IMR-90 (cell line): ENCODE results near the gene HGFAC. TPM values are rescaled to one million over a fixed set of nuclear protein-coding genes. Genes with fewer than 3 reads are reported as not detected.

ENCODE experiments used
- ATAC-seq: fragments of 200-7000 bp; cut with Tn5 transposase; 2 replicates; pipeline ENCODE4 v1.9.1; 2020; ENCODE audit warnings: low read depth, mild to moderate bottlenecking, moderate library complexity
- Bru-seq: library from RNA; stranded (reverse); fragments of 400-500 nt; gene quantifications from one replicate; lab custom pipeline; 2021; lab: Mats Ljungman, UMichigan
- BruChase-seq, 2 experiments: library from RNA; stranded (reverse); fragments of 400-500 nt; gene quantifications; one replicate each; lab custom pipeline; 2021; lab: Mats Ljungman, UMichigan
- BruUV-seq: library from RNA; stranded (reverse); fragments of 400-500 nt; replicated peaks from 2 replicates; lab custom pipeline; 2021; lab: Mats Ljungman, UMichigan
- CTCF ChIA-PET: fragments of 300-600 bp; formaldehyde crosslinking; extraction: SDS; loops from one replicate; lab custom pipeline; 2021; ENCODE audit warnings: antibody characterized with exemption; lab: Yijun Ruan, JAX
- POLR2A ChIA-PET: fragments of 300-600 bp; sonication (Branson Sonifier 250); formaldehyde crosslinking; loops from one replicate; lab custom pipeline; 2022; ENCODE audit warnings: antibody characterized with exemption; ENCODE audit not compliant: unreplicated experiment; lab: Charles Lee
- DNase-seq: peaks from one replicate; pipeline ENCODE4 v3.0.0; 2013
- H2AFZ ChIP-seq: replicated peaks from 2 replicates; pipeline ENCODE3; 2013; ENCODE audit warnings: low read length, mild to moderate bottlenecking; ENCODE audit not compliant: poor library complexity
- H2AK5ac ChIP-seq: 2 replicates; pipeline ENCODE4 v1.6.1; 2013; ENCODE audit warnings: low read depth, low read length, inconsistent platforms
- H2AK9ac ChIP-seq: replicated peaks from 2 replicates; pipeline ENCODE3; 2013; ENCODE audit warnings: mild to moderate bottlenecking, low read depth, low read length, moderate library complexity; ENCODE audit not compliant: poor library complexity
- H2BK120ac ChIP-seq: 2 replicates; pipeline ENCODE4 v1.6.1; 2013; ENCODE audit warnings: low read depth, low read length, inconsistent platforms
- H2BK15ac ChIP-seq: 3 replicates; pipeline ENCODE4 v1.6.1; 2013; ENCODE audit warnings: low read depth, low read length, inconsistent platforms
- H2BK20ac ChIP-seq: 2 replicates; pipeline ENCODE4 v1.6.1; 2013; ENCODE audit warnings: low read depth, mild to moderate bottlenecking, inconsistent platforms, low read length, moderate library complexity
- H2BK5ac ChIP-seq: 2 replicates; pipeline ENCODE4 v1.6.1; 2013; ENCODE audit warnings: mild to moderate bottlenecking, low read depth, low read length, inconsistent platforms; ENCODE audit not compliant: poor library complexity, severe bottlenecking
- H3K14ac ChIP-seq: replicated peaks from 2 replicates; pipeline ENCODE4 v1.6.1; 2013; ENCODE audit warnings: low read depth, low read length, inconsistent platforms
- H3K18ac ChIP-seq: 2 replicates; pipeline ENCODE4 v1.6.1; 2013; ENCODE audit warnings: low read depth, low read length, control low read depth
- H3K23ac ChIP-seq: 2 replicates; pipeline ENCODE4 v1.6.1; 2013; ENCODE audit warnings: low read depth, low read length, inconsistent platforms
- H3K27ac ChIP-seq: 2 replicates; pipeline ENCODE4 v1.5.1; 2013; ENCODE audit warnings: mild to moderate bottlenecking, control low read depth, low read length; ENCODE audit not compliant: insufficient read depth
- H3K27me3 ChIP-seq: 2 replicates; pipeline ENCODE4 v1.6.1; 2013; ENCODE audit warnings: low read length; ENCODE audit not compliant: control insufficient read depth, insufficient read depth
- H3K36me3 ChIP-seq: 2 replicates; pipeline ENCODE4 v1.6.1; 2013; ENCODE audit warnings: low read length, mixed read lengths; ENCODE audit not compliant: control insufficient read depth, insufficient read depth
- H3K4ac ChIP-seq: 2 replicates; pipeline ENCODE4 v1.6.1; 2013; ENCODE audit warnings: low read depth, low read length, inconsistent platforms
- H3K4me1 ChIP-seq: 2 replicates; pipeline ENCODE4 v1.6.1; 2013; ENCODE audit warnings: low read length, mixed read lengths; ENCODE audit not compliant: control insufficient read depth, insufficient read depth
- H3K4me2 ChIP-seq: 2 replicates; pipeline ENCODE4 v1.6.1; 2013; ENCODE audit warnings: low read depth, mild to moderate bottlenecking, control low read depth, low read length, moderate library complexity
- H3K4me3 ChIP-seq: 2 replicates; pipeline ENCODE4 v1.5.1; 2013; ENCODE audit warnings: low read depth, mild to moderate bottlenecking, control low read depth, low read length, moderate library complexity; ENCODE audit not compliant: insufficient read depth
- H3K56ac ChIP-seq: 2 replicates; pipeline ENCODE4 v1.6.1; 2013; ENCODE audit warnings: low read length, inconsistent platforms; ENCODE audit not compliant: insufficient read depth; ENCODE audit errors: extremely low read depth
- H3K79me1 ChIP-seq, 2 experiments: 2 replicates each; pipeline ENCODE4 v1.6.1; 2013; ENCODE audit warnings: low read length in 2 of 2, inconsistent platforms in 1 of 2, low read depth in 1 of 2
- H3K9ac ChIP-seq: 2 replicates; pipeline ENCODE4 v1.6.1; 2013; ENCODE audit warnings: low read depth, low read length, control low read depth
- H3K9me1 ChIP-seq: 2 replicates; pipeline ENCODE4 v1.6.1; 2013; ENCODE audit warnings: low read length, inconsistent platforms; ENCODE audit not compliant: insufficient read depth
- H3K9me3 ChIP-seq: 2 replicates; pipeline ENCODE4 v1.6.1; 2013; ENCODE audit warnings: low read length; ENCODE audit not compliant: control insufficient read depth, insufficient read depth
- H4K20me1 ChIP-seq: 2 replicates; pipeline ENCODE4 v1.6.1; 2013; ENCODE audit warnings: low read length, inconsistent platforms; ENCODE audit not compliant: insufficient read depth
- H4K5ac ChIP-seq: 2 replicates; pipeline ENCODE4 v1.6.1; 2013; ENCODE audit warnings: mild to moderate bottlenecking, low read depth, low read length, control low read depth
- H4K8ac ChIP-seq, 2 experiments: 2 replicates each; pipeline ENCODE4 v1.6.1; 2013; ENCODE audit warnings: low read depth in 2 of 2, low read length in 2 of 2, control low read depth in 1 of 2, inconsistent platforms in 1 of 2
- H4K91ac ChIP-seq: 2 replicates; pipeline ENCODE4 v1.6.1; 2013; ENCODE audit warnings: low read depth, low read length, inconsistent platforms; ENCODE audit not compliant: insufficient read depth
- CHD1 ChIP-seq: IDR thresholded peaks from 2 replicates; pipeline ENCODE4 v1.6.1; 2012; ENCODE audit warnings: low read depth, low read length, improper control_type of control experiment
- ELK1 ChIP-seq: fragments of 150-350 bp; IDR thresholded peaks from 2 replicates; pipeline ENCODE4 v1.6.1; 2016; ENCODE audit warnings: low read depth, mild to moderate bottlenecking, low read length, moderate library complexity, borderline replicate concordance
- FOS ChIP-seq: fragments of 150-350 bp; IDR thresholded peaks from 2 replicates; pipeline ENCODE4 v1.6.1; 2016; ENCODE audit warnings: low read depth, low read length
- MAFK ChIP-seq: IDR thresholded peaks from 2 replicates; pipeline ENCODE4 v1.6.1; 2012; ENCODE audit warnings: low read depth, low read length, improper control_type of control experiment
- MAZ ChIP-seq: IDR thresholded peaks from 2 replicates; pipeline ENCODE4 v1.6.1; 2012; ENCODE audit warnings: low read depth, mild to moderate bottlenecking, low read length, improper control_type of control experiment, moderate library complexity, borderline replicate concordance
- MXI1 ChIP-seq: IDR thresholded peaks from 2 replicates; pipeline ENCODE4 v1.6.1; 2012; ENCODE audit warnings: low read depth, mild to moderate bottlenecking, low read length, moderate library complexity, borderline replicate concordance
- NFE2L2 ChIP-seq: fragments of 150-350 bp; IDR thresholded peaks from 2 replicates; pipeline ENCODE4 v1.6.1; 2016; ENCODE audit warnings: low read depth, mild to moderate bottlenecking, low read length
- POLR2A ChIP-seq: IDR thresholded peaks from 2 replicates; pipeline ENCODE4 v1.6.1; 2012; ENCODE audit warnings: mild to moderate bottlenecking, low read depth, low read length
- RAD21 ChIP-seq: IDR thresholded peaks from 2 replicates; pipeline ENCODE4 v1.6.1; 2012; ENCODE audit warnings: low read length, improper control_type of control experiment
- RCOR1 ChIP-seq: IDR thresholded peaks from 2 replicates; pipeline ENCODE4 v1.6.1; 2012; ENCODE audit warnings: mild to moderate bottlenecking, low read length, improper control_type of control experiment; ENCODE audit not compliant: insufficient replicate concordance
- SMC3 ChIP-seq: fragments of 150-350 bp; IDR thresholded peaks from 2 replicates; pipeline ENCODE4 v1.6.1; 2016; ENCODE audit warnings: low read depth, mild to moderate bottlenecking, antibody characterized with exemption, low read length, moderate library complexity
- USF2 ChIP-seq: fragments of 150-350 bp; IDR thresholded peaks from 2 replicates; pipeline ENCODE4 v1.6.1; 2017; ENCODE audit warnings: mild to moderate bottlenecking, antibody characterized with exemption, low read length, low read depth
- WGBS, 2 experiments: methylation state at CpG; one replicate each; pipeline versions ENCODE4 v1.1.5 to v1.1.7; 2013; ENCODE audit warnings: missing lambda C conversion rate in 2 of 2; ENCODE audit not compliant: insufficient read length in 1 of 2; ENCODE audit errors: extremely low coverage in 2 of 2; 5-methylcytosine and 5-hydroxymethylcytosine counted together
- dilution Hi-C: fragments of 300-500 bp; cut with HindIII; formaldehyde crosslinking; loops from one replicate; pipeline ENCODE4 v1.14.3; 2018; ENCODE audit warnings: low sequenced_read_pairs; ENCODE audit not compliant: unreplicated experiment
- in situ Hi-C: fragments of 300-500 bp; cut with MboI; formaldehyde crosslinking; loops from 3 replicates; pipeline ENCODE4 v1.14.3; 2019; ENCODE audit warnings: low sequenced_read_pairs, inconsistent platforms, mixed read lengths
- intact Hi-C: fragments of 100-400 bp; cut with micrococcal nuclease; formaldehyde crosslinking; loops from 2 replicates; pipeline ENCODE4 v1.10.0; 2022
- long read RNA-seq: library from polyadenylated mRNA; unstranded; transcript quantifications from one replicate; pipeline ENCODE4 v2.0.0, GENCODE V29; 2021; ENCODE audit not compliant: unreplicated experiment
- polyA plus RNA-seq, 3 experiments: library from polyadenylated mRNA; depleted of rRNA; stranded (reverse); fragments of >200 nt; gene quantifications; 2 replicates each; pipeline ENCODE4 v1.2.3, GENCODE V29; 2012; ENCODE audit warnings: low replicate concordance in 1 of 3
- total RNA-seq: library from RNA; depleted of rRNA; stranded (reverse); fragments of >200 nt; gene quantifications from 2 replicates; pipeline ENCODE4 v1.2.3, GENCODE V29; 2012; rRNA removed

HGFAC gene
- total RNA-seq, result not detected in 2 replicates
- polyA plus RNA-seq (2012; rRNA removed), result 0.05 and 0.23 TPM in 2 replicates
- polyA plus RNA-seq (2012; cell fraction: cytosol; rRNA removed), result 0.10 TPM in 1 of 2 replicates, not detected in the other
- 1.0 and 3.0 TPM in 2 replicates for polyA plus RNA-seq (2012; cell fraction: nucleus; rRNA removed; ENCODE audit: low replicate concordance)
- Bru-seq, nascent RNA, result percentile 9 among the genes with signal in this experiment
- percentile 21 among the genes with signal in this experiment for BruChase-seq, experiment 1, labeled RNA remaining after a 6-hour chase
- percentile 20 among the genes with signal in this experiment for BruChase-seq, experiment 2, labeled RNA remaining after a 2-hour chase
- long read RNA-seq, result 0 reads

- DNase-seq (no peak), ATAC-seq (no peak)
- peak within 1 kb of the TSS; percentile 58 for H2AFZ ChIP-seq
- dilution Hi-C loops, result no loop called here
- no peak within 1 kb of the TSS for H3K14ac ChIP-seq
- H3K4me1 ChIP-seq, result peaks cover 7% of the 10 kb centered on the region
- H2AK5ac ChIP-seq, result no peak within 1 kb of the TSS
- H2BK120ac ChIP-seq, result no peak within 1 kb of the TSS
- H3K4me3 ChIP-seq, result no peak within 1 kb of the TSS
- intact Hi-C loops, result loop anchor here (5.0 kb wide), 1 partner anchor 334 kb away; no protein-coding TSS in a partner anchor
- H4K5ac ChIP-seq, result no peak within 1 kb of the TSS
- in situ Hi-C loops, result loop anchor here (5.0 kb wide), 1 partner anchor 94 kb away; no protein-coding TSS in a partner anchor
- no TSS peak for BruUV-seq
- H2BK5ac ChIP-seq, result no peak within 1 kb of the TSS
- H3K79me1 ChIP-seq, result no peaks in the 10 kb centered on the region
- H3K36me3 ChIP-seq, result no peaks in the 10 kb centered on the region
- ChIA-PET CTCF (interaction anchor here (0.6 kb wide), 1 partner anchor 980 kb away, joined by 3 read pairs; no protein-coding TSS in a partner anchor), POLR2A (no interaction called here)
- H3K18ac ChIP-seq, result no peak within 1 kb of the TSS
- no peak within 1 kb of the TSS for H3K56ac ChIP-seq
- no peaks in the 10 kb centered on the region for H3K9me1 ChIP-seq
- H3K23ac ChIP-seq, result no peak within 1 kb of the TSS
- no peak within 1 kb of the TSS for H3K27ac ChIP-seq
- H2BK15ac ChIP-seq, result no peak within 1 kb of the TSS
- H3K27me3 ChIP-seq, result no peaks in the 10 kb centered on the region
- no peaks in the 10 kb centered on the region for H3K9me3 ChIP-seq
- H4K20me1 ChIP-seq, result 0 out of 2 replicates have a peak, but pooled peaks cover 5% of the 10 kb centered on the region
- WGBS, 2 experiments, result 73% methylated on average over 2 of the region's 27 CpGs; no CpG with 5 or more reads in 1 of the 2 experiments
- no peak within 1 kb of the TSS for H4K8ac ChIP-seq
- H3K4ac ChIP-seq, result no peak within 1 kb of the TSS
- H4K91ac ChIP-seq, result no peak within 1 kb of the TSS
- H2AK9ac ChIP-seq, result peak within 1 kb of the TSS; percentile 55
- no peak within 1 kb of the TSS for H3K4me2 ChIP-seq
- H2BK20ac ChIP-seq, result no peak within 1 kb of the TSS
- H3K9ac ChIP-seq, result no peak within 1 kb of the TSS
- no peak for TF ChIP-seq MAZ
- no peak for TF ChIP-seq USF2
- TF ChIP-seq CHD1, result no peak
- TF ChIP-seq NFE2L2, result no peak
- no peak for TF ChIP-seq MXI1
- TF ChIP-seq SMC3, result no peak
- TF ChIP-seq MAFK, result no peak
- no peak for TF ChIP-seq POLR2A
- TF ChIP-seq FOS, result no peak
- no peak for TF ChIP-seq RCOR1
- no peak for TF ChIP-seq RAD21
- TF ChIP-seq ELK1, result no peak
Measured at GRCh38 chr4:3441501-3442459, at the start of gene HGFAC. Gene HGFAC, plus strand, starts transcription at chr4:3441968. Its CDS starts 34 bp downstream, at chr4:3442002.
